Hippocampal formation (tissue), 2 donors: ENCODE results near the gene GSPT1.

Source experiments
- DNase-seq, 2 donors: peaks; one replicate each; lab custom pipeline; 2025; lab: John Stamatoyannopoulos, UW

The GSPT1 gene

GRCh38 chr16:11913425-11914079 lies 2.2 kb downstream of the GSPT1 start:
- DNase-seq: no peak

- no peak for DNase-seq
Observed at GRCh38 chr16:11909653-11910545, 5.9 kb downstream of the GSPT1 start.

GRCh38 chr16:11907160-11907970 lies 8.4 kb downstream of the GSPT1 start:
- no peak for DNase-seq

GRCh38 chr16:11903906-11904305 lies 11.8 kb downstream of the GSPT1 start:
- DNase-seq: no peak

GRCh38 chr16:11901091-11901490 lies 14.7 kb downstream of the GSPT1 start:
- no peak for DNase-seq

GRCh38 chr16:11896486-11897176 lies 19.1 kb downstream of the GSPT1 start:
- no peak for DNase-seq

- DNase-seq: no peak
Observed at GRCh38 chr16:11893571-11893970, 22.2 kb downstream of the GSPT1 start.

GRCh38 chr16:11892761-11893160 lies 23.0 kb downstream of the GSPT1 start:
- DNase-seq: no peak

GRCh38 chr16:11890231-11890965 lies 25.4 kb downstream of the GSPT1 start:
- no peak for DNase-seq

- no peak for DNase-seq
Observed at GRCh38 chr16:11886881-11887280, 28.9 kb downstream of the GSPT1 start.

GRCh38 chr16:11884035-11884434 lies 31.7 kb downstream of the GSPT1 start:
- DNase-seq: no peak

GRCh38 chr16:11880007-11880406 lies 35.7 kb downstream of the GSPT1 start:
- no peak for DNase-seq

- no peak for DNase-seq
Observed at GRCh38 chr16:11877374-11877773, 38.4 kb downstream of the GSPT1 start.

- DNase-seq: no peak
Observed at GRCh38 chr16:11876306-11876705, 39.5 kb downstream of the GSPT1 start.

- no peak for DNase-seq
Observed at GRCh38 chr16:11875721-11876120, 40.0 kb downstream of the GSPT1 start.

GRCh38 chr16:11871193-11871592 lies 44.6 kb downstream of the GSPT1 start:
- no peak for DNase-seq

- no peak for DNase-seq
Observed at GRCh38 chr16:11870399-11870798, 45.4 kb downstream of the GSPT1 start.

- no peak for DNase-seq
Observed at GRCh38 chr16:11869353-11870228, 46.2 kb downstream of the GSPT1 start.

- DNase-seq: no peak
Observed at GRCh38 chr16:11868412-11868980, 47.3 kb downstream of the GSPT1 start.

- DNase-seq: no peak
Observed at GRCh38 chr16:11862489-11862888, 53.3 kb downstream of the GSPT1 start.
